ENCODE measurements around the gene C5AR1. TPM values are rescaled to one million over a fixed set of nuclear protein-coding genes. Genes with fewer than 3 reads are reported as not detected.
A peak's percentile ranks its signal among the peaks of the same experiment; 100 is the strongest.
"Not testable (repeated sequence)": the region's sequence is repeated elsewhere in the genome, so short reads cannot be mapped to it uniquely, and the experiment has no call there.

C5AR1 gene
- polyA plus RNA-seq, 4 donors: 4.6 to 6.9 (median 5.2) TPM

DNA sequence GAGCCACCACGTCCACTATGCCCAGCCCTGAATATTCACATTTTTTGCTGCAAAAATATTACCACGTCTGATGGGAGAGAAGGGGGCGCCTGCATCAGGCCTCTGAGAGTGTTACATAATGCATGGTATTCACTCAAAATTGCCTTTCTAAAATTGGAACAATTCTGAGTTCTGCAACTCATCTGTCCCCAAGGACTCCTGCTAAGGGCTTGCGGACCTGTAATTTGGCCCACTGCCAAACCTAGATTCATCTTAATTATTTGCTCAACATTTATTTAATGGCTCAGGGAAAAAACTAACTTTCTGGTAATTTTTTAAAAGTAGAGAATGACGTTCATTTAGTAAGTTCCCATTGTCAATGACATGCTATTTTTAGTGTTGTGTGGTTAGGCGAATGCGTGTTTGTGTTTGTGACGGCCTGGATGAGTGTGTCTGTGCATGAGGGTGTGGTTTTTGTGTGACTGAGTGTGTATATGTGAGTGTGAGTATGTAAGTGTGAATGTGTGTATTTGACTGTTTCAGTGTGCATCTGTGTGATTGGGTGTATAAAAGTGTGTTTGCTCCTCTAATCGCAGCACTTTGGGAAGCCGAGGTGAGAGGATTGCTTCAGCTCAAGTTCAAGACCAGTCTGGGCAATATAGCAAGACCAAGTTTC lies 26.1 kb upstream of the C5AR1 start:
- DNase-seq (ENCODE audit: low read depth in 4 of 4, low spot score in 3 of 4): no peak

DNA sequence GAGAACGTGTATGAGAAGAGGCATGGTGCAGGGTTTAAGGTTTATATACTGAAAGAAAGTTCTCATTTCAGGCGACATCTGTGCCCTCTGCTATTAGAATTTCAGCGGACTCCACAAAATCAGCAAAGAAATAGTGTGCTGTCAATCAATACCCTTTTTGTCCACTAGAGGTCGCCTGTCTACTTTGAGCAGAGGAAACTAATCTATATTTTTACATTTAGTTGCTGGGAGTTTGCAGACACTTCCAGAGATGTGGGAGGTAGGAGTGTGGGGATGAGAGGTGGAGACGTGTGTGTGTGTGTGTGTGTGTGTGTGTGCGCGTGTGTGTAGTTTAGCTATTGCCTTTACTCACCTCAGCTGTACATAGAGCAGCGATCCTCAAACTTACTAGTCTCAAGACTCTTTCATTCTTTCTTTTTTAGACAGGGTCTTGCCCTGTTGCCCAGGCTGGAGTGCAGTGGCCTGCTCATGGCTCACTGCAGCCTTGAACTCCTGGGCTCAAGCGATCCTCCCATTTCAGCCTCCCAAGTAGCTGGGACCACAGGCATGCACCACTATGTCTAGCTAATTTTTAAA lies 25.2 kb upstream of the C5AR1 start:
- peak in 1 of 4 donors; percentile 38 for DNase-seq (ENCODE audit: low read depth in 4 of 4, low spot score in 3 of 4)

DNA sequence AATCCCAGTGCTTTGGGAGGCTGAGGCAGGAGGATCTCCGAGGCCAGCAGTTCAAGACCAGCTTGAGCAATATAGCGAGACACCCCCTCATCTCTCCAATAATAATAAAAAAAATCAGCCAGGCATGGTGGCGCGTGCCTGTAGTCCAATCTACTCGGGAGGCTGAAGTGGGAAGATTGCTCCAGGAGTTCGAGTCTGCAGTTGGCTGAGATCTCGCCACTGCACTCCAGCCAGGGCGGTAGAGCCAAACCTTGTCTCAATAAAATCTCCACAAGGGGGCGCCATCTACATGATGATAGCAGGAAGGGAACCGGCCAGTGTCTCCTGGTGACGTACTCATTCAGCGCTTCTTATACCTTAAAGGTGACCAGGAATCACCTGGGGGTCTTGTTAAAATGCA lies 13.6 kb upstream of the C5AR1 start:
- DNase-seq (ENCODE audit: low read depth in 4 of 4, low spot score in 3 of 4): peak in 1 of 4 donors; percentile 60

DNA sequence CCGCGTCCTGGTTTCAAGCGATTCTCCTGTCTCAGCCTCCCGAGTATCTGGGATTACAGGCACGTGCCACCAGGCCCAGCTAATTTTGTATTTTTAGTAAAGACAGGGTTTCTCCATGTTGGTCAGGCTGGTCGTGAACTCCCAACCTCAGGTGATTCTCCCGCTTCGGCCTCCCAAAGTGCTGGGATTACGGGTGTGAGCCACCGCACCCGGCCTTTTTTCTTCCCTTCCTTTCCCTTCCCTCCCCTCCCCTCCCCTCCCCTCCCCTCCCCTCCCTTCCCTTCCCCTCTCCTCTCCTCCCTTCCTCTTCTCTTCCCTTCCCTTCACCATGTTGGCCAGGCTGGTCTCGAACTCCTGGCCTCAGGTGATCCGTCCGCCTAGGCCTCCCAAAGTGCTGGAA lies 8.8 kb upstream of the C5AR1 start:
- DNase-seq (ENCODE audit: low read depth in 4 of 4, low spot score in 3 of 4): not testable (repeated sequence)

DNA sequence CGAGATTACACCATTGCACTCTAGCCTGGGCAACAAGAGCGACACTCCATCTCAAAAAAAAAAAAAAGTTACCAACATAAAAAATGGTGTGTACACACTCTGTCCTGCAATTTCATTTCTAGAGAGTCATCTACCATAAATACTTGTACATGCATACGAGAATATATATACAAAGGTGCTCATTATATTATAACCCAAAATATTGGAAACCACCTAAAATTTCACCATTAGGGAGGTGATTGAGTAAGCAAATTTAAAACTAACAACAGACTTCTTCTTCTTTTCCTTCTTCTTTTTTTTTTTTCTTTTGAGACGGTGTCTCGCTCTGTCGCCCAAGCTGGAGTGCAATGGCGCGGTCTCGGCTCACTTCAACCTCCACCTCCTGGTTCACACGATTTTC lies 7.4 kb upstream of the C5AR1 start:
- DNase-seq (ENCODE audit: low read depth in 4 of 4, low spot score in 3 of 4): no peak

- no peak for DNase-seq (ENCODE audit: low read depth in 4 of 4, low spot score in 3 of 4)
Measured at GRCh38 chr19:47303966-47304365, 5.7 kb upstream of the C5AR1 start.

GRCh38 chr19:47305309-47305751 lies 4.3 kb upstream of the C5AR1 start:
- peak in 1 of 4 donors; percentile 18 for DNase-seq (ENCODE audit: low read depth in 4 of 4, low spot score in 3 of 4)

GRCh38 chr19:47306303-47306702 lies 3.4 kb upstream of the C5AR1 start:
- no peak for DNase-seq (ENCODE audit: low read depth in 4 of 4, low spot score in 3 of 4)

DNA sequence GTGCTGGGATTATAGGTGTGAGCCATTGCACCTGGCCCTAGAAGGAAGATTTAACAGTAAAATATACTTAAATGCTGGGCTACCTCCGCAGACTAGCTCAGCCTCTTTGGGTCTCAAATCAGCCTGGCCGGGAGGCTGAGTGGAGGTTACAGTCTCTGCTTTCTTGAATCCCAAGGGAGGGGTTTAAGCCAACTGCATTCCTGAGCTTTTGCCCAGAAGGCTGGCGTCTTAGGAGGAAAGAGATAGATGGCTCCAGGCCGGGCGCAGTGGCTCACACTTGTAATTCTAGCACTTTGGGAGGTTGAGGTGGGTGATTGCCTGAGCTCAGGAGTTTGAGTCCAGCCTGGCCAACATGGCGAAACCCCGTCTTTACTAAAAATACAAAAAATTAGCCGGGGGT lies 623 bp upstream of the C5AR1 start:
- DNase-seq (ENCODE audit: low read depth in 4 of 4, low spot score in 3 of 4): no peak

- no peak for DNase-seq (ENCODE audit: low read depth in 4 of 4, low spot score in 3 of 4)
Measured at GRCh38 chr19:47310323-47310722, 662 bp downstream of the C5AR1 start.

GRCh38 chr19:47310819-47311218 lies 1.2 kb downstream of the C5AR1 start:
- DNase-seq (ENCODE audit: low read depth in 4 of 4, low spot score in 3 of 4): no peak

DNA sequence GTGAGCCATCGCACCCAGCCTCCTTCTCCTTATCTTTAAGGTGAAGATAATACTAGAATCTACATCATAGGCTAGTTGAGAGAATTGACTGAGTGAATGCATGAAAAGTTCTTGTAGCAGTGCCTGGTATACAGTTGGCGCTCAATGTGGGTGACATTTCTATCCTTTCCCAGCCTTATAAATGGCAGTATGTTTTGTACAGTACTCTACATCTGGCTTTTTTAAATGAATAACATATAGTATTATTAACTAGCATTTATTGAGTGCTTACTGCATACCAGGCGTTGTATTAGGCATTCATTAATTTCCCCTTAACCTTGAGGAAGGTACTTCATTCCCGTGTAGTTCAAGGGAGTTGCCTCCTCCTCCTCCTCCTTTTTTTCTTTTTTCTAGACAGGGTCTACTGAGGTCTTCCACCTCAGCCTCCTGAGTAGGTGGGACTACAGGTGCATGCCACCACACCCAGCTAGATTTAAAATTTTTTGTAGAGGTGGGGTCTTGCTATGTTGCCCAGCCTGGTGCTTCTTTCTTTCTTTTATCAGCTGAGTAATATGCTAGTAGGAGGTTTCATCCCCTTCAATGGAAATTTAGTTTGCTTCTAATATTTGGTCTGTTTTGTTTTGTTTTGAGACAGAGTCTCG lies 2.8 kb downstream of the C5AR1 start:
- DNase-seq (ENCODE audit: low read depth in 4 of 4, low spot score in 3 of 4): no peak

- no peak for DNase-seq (ENCODE audit: low read depth in 4 of 4, low spot score in 3 of 4)
Measured at GRCh38 chr19:47313754-47314295, 4.2 kb downstream of the C5AR1 start.

GRCh38 chr19:47315125-47315821 lies 5.6 kb downstream of the C5AR1 start:
- no peak for DNase-seq (ENCODE audit: low read depth in 4 of 4, low spot score in 3 of 4)

DNA sequence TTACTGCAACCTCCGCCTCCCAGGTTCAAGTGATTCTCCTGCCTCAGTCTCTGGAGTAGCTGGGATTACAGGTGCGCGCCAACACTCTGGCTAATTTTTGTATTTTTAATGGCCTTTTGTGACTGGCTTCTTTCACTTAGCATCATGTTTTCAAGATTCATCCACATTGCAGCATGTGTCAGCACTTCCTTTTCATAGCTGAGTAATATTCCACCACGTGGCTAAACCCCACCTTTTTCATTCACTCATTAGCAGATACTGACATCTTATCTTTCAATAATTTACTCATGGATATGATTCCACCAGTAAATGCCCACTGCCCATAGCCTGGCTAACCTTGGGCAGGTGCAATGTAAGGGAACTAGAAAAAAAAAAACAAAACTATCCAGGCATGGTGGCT lies 6.9 kb downstream of the C5AR1 start:
- no peak for DNase-seq (ENCODE audit: low read depth in 4 of 4, low spot score in 3 of 4)

DNA sequence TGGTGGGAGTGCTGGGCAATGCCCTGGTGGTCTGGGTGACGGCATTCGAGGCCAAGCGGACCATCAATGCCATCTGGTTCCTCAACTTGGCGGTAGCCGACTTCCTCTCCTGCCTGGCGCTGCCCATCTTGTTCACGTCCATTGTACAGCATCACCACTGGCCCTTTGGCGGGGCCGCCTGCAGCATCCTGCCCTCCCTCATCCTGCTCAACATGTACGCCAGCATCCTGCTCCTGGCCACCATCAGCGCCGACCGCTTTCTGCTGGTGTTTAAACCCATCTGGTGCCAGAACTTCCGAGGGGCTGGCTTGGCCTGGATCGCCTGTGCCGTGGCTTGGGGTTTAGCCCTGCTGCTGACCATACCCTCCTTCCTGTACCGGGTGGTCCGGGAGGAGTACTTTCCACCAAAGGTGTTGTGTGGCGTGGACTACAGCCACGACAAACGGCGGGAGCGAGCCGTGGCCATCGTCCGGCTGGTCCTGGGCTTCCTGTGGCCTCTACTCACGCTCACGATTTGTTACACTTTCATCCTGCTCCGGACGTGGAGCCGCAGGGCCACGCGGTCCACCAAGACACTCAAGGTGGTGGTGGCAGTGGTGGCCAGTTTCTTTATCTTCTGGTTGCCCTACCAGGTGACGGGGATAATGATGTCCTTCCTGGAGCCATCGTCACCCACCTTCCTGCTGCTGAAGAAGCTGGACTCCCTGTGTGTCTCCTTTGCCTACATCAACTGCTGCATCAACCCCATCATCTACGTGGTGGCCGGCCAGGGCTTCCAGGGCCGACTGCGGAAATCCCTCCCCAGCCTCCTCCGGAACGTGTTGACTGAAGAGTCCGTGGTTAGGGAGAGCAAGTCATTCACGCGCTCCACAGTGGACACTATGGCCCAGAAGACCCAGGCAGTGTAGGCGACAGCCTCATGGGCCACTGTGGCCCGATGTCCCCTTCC lies 10.5 kb downstream of the C5AR1 start:
- DNase-seq (ENCODE audit: low read depth in 4 of 4, low spot score in 3 of 4): no peak

DNA sequence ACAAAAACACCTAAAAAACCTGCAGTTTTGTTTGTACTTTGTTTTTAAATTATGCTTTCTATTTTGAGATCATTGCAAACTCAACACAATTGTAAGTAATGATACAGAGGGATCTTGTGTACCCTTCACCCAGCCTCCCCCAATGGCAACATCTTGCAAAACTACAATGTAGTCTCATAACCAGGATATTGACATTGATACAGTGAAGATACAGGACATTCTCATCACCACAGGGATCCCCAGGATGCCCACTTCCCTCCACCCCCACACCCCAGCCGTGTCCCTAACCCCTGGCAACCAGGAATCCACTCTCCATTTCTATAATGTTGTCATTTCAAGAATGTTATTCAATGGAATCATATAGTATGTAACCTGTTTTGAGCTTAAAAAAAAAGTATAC lies 12.0 kb downstream of the C5AR1 start:
- no peak for DNase-seq (ENCODE audit: low read depth in 4 of 4, low spot score in 3 of 4)

- DNase-seq (ENCODE audit: low read depth in 4 of 4, low spot score in 3 of 4): no peak
Measured at GRCh38 chr19:47322058-47322457, 12.4 kb downstream of the C5AR1 start.

DNA sequence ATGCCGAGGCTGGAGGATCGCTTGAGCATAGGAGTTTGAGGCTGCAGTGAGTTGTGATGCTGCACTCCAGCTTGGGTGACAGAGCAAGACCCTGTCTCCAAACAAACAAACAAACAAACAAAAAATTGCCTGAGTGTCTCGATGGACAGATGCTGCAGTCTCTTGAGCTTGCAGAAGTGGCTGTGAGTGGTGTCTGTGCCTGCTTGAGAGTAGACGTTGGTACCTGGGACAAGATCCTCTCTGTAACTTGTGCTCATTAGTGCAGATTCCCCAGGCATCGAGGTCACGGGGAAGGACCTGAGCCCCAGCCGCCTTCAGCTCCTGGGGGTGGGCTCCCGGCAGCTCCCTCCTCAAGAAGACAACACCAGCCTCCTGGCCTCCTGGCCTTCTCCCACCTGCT lies 13.7 kb downstream of the C5AR1 start:
- DNase-seq (ENCODE audit: low read depth in 4 of 4, low spot score in 3 of 4): no peak

- no peak for DNase-seq (ENCODE audit: low read depth in 4 of 4, low spot score in 3 of 4)
Measured at GRCh38 chr19:47323872-47324271, 14.2 kb downstream of the C5AR1 start.

Measured in right renal pelvis (tissue), 4 donors.